HK-2 (cell line): ENCODE measurements around the gene SEM1.
"Not testable (repeated sequence)": the region's sequence is repeated elsewhere in the genome, so short reads cannot be mapped to it uniquely, and the experiment has no call there.

Experiments used
- DNase-seq: peaks from one replicate; pipeline ENCODE4 v3.0.0-alpha.2; 2018; ENCODE audit not compliant: unreplicated experiment

Gene SEM1

DNA sequence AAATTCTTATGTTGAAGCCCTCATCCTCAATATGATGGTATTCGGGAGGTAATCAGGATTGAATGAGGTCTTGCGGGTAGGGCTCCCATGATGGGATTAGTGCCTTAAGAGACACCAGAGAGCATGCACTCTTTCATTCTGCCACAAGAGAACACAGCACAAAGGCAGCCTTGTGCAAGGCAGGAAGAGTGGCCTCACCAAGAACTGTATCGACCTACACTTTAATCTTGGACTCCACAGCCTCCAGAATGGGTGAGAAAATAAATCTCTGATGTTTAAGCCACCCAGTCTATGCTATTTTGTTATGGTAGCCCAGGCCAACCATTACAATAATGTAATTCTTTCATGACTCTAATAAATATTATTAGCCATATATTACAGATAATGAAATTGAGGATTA lies 8.4 kb downstream of the SEM1 start:
- no peak for DNase-seq

DNA sequence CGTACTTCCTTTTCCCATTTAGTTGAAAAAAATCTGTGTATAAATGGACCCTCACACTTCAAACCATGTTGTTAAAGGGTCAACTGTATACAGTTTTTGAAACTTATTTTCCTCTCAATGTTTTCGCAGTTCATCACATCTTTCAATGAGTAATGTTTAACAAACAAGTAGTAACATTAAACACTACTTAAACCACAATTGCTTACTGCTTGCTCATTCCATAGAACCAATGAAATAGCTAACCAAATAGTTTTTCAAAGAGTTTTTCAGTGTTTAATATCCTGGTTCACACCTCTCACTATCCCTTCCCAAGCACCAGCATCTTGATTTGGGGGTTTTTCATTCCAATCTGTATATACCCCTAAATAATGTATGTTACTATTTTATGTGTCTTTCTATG lies 9.1 kb downstream of the SEM1 start:
- DNase-seq = no peak

DNA sequence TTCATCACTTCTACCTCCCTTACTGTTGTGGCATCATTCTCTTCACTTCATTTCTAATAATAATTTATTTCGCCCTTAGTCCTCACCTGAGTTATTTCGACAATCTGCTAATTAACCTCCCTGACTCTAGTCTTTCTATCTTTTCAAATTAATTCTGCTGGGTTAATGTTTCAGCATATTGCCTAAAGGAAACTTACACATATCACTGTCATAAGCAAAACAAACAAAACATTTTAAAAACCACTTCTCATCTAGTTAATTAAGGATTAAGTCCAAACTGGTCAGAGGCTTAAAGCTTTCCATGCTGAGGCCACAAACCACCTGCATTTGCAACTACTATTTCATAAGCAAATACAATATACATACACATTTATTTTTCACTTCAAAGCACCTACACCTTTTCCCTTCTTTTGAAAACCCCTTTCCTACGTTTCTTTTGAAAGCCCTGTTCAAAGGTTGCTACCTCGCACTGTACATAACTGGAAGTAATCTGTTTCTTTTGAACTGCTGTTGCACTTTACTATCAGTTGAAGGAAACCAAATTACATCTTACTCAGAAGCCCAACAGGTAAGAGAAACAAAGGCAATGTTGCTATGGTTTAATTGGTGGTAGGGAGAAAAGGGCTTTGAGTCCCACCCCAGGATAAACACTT lies 10.3 kb downstream of the SEM1 start:
- no peak for DNase-seq

DNA sequence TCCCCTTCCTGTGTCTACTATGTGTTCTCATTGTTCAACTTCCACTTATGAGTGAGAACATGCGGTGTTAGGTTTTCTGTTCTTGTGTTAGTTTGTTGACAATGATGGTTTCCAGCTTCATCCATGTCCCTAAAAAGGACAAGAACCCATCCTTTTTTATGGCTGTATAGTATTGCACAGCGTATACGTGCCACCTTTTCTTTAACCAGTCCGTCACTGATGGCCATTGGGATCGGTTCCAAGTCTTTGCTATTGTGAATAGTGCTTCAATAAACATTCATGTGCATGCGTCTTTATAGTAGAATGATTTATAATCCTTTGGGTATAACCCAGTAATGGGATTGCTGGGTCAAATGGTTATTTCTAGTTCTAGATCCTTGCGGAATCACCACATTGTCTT lies 11.2 kb downstream of the SEM1 start:
- DNase-seq = not testable (repeated sequence)

- DNase-seq = no peak
These were observed 11.8 kb downstream of the SEM1 start for GRCh38 chr7:96697822-96698221.

DNA sequence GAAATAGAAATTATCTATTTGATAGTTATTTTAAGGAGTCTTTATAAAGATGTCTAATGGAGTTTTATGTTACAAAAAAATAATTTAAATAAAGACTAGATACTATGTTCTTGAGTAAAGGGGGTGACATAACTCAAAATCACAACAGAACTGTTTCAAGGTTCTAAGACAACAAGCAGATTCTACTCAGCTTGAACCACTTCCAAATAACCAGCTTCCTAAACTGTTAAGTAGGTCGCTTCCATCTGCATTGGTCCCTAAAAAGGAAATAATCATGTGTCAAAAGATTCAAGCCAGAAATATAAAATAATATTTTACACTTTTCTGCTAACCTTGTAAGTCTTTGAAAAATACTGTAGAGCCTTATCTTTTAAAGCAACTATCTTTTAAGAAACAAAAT lies 14.1 kb downstream of the SEM1 start:
- no peak for DNase-seq

DNA sequence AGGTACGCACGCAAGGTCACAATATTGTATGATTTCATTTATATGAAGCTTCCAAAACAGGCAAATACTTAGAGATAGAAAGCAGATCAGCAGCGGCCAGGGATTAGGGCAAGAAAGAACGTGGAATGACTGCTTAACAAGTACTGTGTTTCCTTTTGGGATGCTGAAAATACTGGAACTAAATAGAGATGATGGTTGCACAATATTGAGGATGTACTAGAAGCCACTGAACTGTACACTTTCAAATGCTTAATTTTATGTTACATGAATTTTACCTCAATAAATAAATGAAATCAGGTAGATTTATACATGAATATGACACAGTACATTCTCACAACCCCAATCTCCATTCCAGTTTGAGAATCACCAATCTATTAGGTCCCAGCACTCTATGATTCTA lies 15.6 kb downstream of the SEM1 start:
- no peak for DNase-seq

DNA sequence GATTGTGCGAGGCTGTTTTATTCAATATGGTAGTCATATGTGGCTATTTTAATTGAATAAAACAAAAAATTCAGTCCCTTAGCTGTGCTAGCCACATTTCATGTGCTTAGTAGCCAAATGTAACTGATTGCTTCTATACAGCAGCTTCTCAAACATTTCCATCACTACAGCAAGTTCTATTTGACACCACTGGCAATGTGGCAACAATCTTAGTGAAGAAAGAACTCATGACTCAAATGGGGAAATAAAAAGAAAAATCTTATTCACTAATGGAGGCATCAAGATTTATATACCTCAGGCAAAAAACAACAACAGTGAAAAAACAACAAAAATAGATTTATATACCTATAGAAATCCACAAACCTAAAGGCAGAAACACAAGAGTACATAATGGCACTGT lies 17.9 kb downstream of the SEM1 start:
- DNase-seq = no peak

DNA sequence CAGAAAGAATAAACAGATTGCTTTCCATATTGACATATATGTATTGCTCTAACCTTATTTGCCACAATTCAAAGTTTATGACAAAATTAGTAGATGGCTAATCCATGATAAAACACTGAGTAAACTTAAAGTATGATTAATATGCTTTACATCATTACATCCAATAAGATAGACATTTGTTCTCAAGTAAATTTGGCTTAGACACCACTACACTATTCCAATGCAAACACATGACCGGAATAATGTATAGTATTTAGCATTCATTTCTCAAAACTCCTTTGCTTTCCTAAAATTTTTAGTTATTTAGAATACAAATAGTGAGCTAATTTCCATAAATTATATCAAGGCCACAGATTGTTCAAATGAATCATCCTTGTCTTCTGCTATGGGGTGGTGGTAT lies 20.2 kb downstream of the SEM1 start:
- DNase-seq = no peak

GRCh38 chr7:96686305-96686704 lies 23.3 kb downstream of the SEM1 start:
- no peak for DNase-seq

DNA sequence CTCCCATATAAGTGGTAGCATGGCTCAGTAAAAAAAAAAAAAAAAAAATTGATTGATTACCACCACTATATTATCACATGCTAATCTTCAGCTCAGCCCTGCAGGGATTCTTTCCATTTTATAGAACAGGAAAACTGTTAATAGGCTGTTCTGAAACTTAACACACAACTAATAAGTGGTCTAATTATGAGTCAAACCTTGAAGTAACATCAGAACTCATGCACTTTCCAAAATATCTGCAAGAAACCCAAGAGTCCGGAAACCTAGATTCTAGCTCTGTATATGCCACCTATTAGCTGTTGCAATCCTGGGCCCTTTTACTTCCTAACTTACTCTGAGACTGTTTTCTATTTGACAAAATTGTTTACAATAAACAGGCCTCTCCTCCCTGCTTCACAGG lies 23.9 kb downstream of the SEM1 start:
- DNase-seq = no peak

DNA sequence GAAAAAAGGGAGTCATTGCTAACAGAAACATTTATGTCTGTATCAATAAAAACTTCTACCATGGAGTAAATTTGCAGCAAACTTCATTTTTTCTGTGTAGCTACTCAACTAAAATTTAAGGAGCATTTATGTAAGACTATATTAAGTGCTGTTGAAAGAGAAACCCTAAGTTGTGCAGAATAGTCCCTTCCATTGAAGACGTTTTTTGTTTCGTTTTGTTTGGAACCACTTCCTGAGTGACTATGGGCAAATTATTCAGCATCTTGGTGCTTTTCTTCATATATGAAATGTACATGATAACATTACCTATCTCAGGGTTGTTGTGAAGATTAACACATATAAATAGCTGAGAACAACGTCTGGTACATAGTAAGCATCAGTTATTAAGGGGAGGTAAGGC lies 24.3 kb downstream of the SEM1 start:
- no peak for DNase-seq

GRCh38 chr7:96679886-96680285 lies 29.8 kb downstream of the SEM1 start:
- no peak for DNase-seq

DNA sequence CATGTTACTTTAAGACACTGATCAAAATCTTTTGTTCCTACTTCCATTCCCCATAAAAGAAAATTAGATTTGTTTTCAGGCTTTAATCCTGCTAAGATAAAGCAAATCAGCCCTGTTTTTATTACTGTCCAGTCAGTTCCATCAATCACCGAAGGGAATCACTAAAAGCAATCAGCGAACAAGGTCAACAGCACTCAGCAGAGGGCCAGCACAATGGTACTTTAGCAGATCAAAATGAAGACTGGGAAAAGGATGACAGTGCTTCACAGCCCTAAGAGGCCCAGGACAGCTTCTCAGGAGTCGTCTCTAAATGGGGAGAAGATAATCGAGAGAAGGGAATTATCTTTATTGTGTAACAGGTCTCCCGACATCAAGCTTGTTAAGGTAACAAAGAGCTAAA lies 32.7 kb downstream of the SEM1 start:
- DNase-seq = no peak

DNA sequence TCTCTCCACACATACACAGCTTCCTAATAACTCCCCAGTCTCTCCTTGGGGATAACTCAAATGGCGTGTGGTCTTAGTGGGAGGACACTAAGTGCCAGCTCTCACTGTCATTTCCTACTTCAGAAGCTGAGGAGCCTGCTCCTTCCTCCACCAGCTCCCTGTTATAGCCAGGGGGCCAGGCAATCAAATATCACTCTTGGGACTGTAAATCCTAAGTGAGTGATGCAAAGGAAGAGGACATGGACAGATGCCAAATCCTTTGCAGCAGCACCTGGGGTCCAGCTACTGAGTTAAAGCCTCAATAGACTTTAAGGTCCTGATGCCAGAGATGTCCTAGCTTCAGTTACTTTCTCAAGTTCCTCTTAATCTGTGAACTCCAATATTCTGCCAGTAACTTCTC lies 34.1 kb downstream of the SEM1 start:
- DNase-seq = no peak

GRCh38 chr7:96674565-96674964 lies 35.1 kb downstream of the SEM1 start:
- DNase-seq = no peak

GRCh38 chr7:96671854-96672253 lies 37.8 kb downstream of the SEM1 start:
- DNase-seq = no peak

DNA sequence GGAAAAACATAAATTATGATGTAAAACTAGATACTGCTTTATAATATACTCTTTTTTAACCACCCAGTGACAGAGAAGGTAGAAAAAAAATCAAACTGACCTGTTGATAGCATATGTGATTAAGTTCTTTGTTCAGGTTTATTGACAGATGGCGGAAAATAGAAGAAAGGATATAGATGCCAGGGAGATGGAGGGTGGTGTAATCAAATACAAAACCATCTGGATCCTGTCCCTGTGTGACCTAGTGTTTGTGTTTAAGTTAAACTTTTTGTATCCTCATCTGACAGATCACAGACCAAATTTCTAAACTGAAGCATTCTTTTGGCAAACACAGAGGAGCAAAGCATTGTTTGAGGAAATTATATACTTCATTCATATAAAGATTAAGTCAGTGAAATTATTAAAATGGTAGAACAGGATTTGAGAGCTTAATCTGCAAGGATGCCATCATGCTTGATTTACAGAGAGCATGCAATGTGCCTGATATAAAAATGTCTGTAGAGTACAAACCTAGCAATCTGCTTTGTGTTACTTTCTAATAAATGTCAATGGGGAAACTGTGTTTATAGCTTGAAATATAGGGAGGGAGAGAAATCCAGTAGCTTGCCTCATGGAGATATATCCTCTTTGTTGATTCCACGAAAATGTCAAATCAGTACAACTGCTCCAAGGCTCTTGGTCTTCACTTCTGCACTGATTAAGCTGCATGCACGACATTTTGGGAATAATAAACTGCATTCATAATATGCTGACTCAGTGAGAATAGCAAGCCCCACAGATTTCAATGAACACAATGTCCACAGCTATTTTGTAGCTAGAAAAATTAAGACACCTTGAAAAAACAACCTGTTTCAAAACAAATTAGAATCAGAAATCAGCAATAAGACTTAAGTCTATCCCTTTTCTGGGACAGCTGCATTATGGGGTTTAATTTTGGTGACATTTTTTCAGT lies 39.0 kb downstream of the SEM1 start:
- DNase-seq = no peak

DNA sequence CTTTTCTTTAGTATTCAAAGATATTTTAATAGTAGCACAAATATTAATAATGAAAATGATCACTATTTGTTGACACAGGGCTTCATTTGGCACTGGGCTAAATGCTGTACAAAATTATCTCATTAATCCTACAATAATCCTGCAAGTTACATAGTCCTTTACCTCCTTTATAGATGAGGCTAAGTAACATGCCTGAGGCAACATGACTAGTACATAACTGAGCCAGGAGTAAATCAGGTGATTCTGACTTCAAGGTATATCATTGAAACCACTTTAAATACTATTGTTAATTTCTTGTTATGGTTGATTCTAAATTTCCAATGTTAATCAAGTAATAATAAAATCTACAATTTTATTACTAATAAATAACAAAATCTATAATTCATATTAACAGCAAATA lies 39.8 kb downstream of the SEM1 start:
- DNase-seq = no peak

- DNase-seq = peak; percentile 45
These were observed 42.6 kb downstream of the SEM1 start for GRCh38 chr7:96667026-96667425.

- DNase-seq = no peak
These were observed 44.0 kb downstream of the SEM1 start for GRCh38 chr7:96665689-96666088.

DNA sequence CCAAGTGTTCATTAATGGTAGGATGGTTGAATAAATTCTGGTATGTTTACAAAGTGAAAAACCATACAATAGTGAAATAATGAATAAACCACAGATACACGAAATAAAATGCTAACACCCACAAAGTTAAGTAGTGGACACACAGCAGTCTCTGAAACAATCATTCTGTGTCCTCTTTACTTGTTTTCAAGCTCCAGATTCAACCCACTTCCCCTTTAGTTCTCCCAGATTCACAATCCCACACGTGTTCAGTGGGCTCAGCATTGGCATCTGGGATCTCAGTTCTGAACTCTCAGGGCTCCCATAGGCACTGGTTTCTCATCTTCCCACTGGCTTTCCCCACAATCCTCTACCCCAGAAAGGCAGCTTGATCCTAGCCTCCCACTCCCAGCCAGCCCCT lies 44.9 kb downstream of the SEM1 start:
- DNase-seq = no peak

- DNase-seq = no peak
These were observed 45.7 kb downstream of the SEM1 start for GRCh38 chr7:96663871-96664445.
